ENCODE results near the gene ETV7. TPM values are rescaled to one million over a fixed set of nuclear protein-coding genes. Genes with fewer than 3 reads are reported as not detected.
"Not testable (repeated sequence)": the region's sequence is repeated elsewhere in the genome, so short reads cannot be mapped to it uniquely, and the experiment has no call there.

The ETV7 gene
- total RNA-seq, 1 donor from 2014 or later = 0.59 TPM

GRCh38 chr6:36340306-36340617, 47.2 kb downstream of the ETV7 start:
- TF ChIP-seq, protein P1, sequence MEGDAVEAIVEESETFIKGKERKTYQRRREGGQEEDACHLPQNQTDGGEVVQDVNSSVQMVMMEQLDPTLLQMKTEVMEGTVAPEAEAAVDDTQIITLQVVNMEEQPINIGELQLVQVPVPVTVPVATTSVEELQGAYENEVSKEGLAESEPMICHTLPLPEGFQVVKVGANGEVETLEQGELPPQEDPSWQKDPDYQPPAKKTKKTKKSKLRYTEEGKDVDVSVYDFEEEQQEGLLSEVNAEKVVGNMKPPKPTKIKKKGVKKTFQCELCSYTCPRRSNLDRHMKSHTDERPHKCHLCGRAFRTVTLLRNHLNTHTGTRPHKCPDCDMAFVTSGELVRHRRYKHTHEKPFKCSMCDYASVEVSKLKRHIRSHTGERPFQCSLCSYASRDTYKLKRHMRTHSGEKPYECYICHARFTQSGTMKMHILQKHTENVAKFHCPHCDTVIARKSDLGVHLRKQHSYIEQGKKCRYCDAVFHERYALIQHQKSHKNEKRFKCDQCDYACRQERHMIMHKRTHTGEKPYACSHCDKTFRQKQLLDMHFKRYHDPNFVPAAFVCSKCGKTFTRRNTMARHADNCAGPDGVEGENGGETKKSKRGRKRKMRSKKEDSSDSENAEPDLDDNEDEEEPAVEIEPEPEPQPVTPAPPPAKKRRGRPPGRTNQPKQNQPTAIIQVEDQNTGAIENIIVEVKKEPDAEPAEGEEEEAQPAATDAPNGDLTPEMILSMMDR (IDR thresholded peaks at IDR 0.05) = no peak
- no peak for DNase-seq (ENCODE audit: extremely low spot score, unreplicated experiment)
- H3K36me3 Mint-ChIP-seq (ENCODE audit: unreplicated experiment) = no peaks in the 10 kb centered on the region
- peaks cover 60% of the 10 kb centered on the region for H3K27me3 Mint-ChIP-seq (ENCODE audit: unreplicated experiment)
- H3K4me3 Mint-ChIP-seq (ENCODE audit: unreplicated experiment) = no peak overlapping the region
- no peaks in the 10 kb centered on the region for H3K9me3 Mint-ChIP-seq (ENCODE audit: unreplicated experiment)
- H3K27ac Mint-ChIP-seq (ENCODE audit: unreplicated experiment) = no peak overlapping the region
- H3K4me1 Mint-ChIP-seq (ENCODE audit: unreplicated experiment) = peaks cover 6% of the 10 kb centered on the region

GRCh38 chr6:36339146-36339545, 48.3 kb downstream of the ETV7 start:
- no peaks in the 10 kb centered on the region for H3K9me3 Mint-ChIP-seq (ENCODE audit: unreplicated experiment)
- no peak overlapping the region for H3K4me3 Mint-ChIP-seq (ENCODE audit: unreplicated experiment)
- TF ChIP-seq, protein P1 (IDR thresholded peaks at IDR 0.05) = no peak
- no peak overlapping the region for H3K27ac Mint-ChIP-seq (ENCODE audit: unreplicated experiment)
- no peaks in the 10 kb centered on the region for H3K36me3 Mint-ChIP-seq (ENCODE audit: unreplicated experiment)
- peaks cover 6% of the 10 kb centered on the region for H3K4me1 Mint-ChIP-seq (ENCODE audit: unreplicated experiment)
- H3K27me3 Mint-ChIP-seq (ENCODE audit: unreplicated experiment) = peaks cover 71% of the 10 kb centered on the region
- no peak for DNase-seq (ENCODE audit: extremely low spot score, unreplicated experiment)

DNA sequence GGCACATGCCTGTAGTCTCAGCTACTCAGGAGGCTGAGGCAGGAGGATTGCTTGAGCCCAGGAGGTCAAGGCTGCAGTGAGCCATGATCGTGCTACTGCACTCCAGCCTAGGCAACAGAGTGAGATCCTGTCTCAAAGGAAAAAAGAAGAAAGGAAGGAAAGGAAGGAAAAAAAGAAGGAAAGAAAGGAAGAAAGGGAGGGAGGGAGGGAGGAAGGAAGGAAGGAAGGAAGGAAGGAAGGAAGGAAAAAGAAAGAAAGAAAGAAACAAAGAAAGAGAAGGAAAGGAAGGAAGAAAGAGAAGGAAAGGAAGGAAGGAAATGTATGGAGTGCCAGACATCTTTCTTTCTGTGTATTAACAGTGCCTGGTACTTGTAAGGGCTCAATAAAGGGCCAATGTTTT, 49.2 kb downstream of the ETV7 start:
- H3K4me3 Mint-ChIP-seq (ENCODE audit: unreplicated experiment); H3K9me3 Mint-ChIP-seq (ENCODE audit: unreplicated experiment); H3K36me3 Mint-ChIP-seq (ENCODE audit: unreplicated experiment); H3K27ac Mint-ChIP-seq (ENCODE audit: unreplicated experiment); H3K4me1 Mint-ChIP-seq (ENCODE audit: unreplicated experiment); DNase-seq (ENCODE audit: extremely low spot score, unreplicated experiment): not testable (repeated sequence)
- H3K27me3 Mint-ChIP-seq (ENCODE audit: unreplicated experiment) = peaks cover 79% of the 10 kb centered on the region

GRCh38 chr6:36337814-36338213, 49.7 kb downstream of the ETV7 start:
- H3K36me3 Mint-ChIP-seq (ENCODE audit: unreplicated experiment) = no peaks in the 10 kb centered on the region
- peaks cover 79% of the 10 kb centered on the region for H3K27me3 Mint-ChIP-seq (ENCODE audit: unreplicated experiment)
- no peak overlapping the region for H3K27ac Mint-ChIP-seq (ENCODE audit: unreplicated experiment)
- no peak overlapping the region for H3K4me3 Mint-ChIP-seq (ENCODE audit: unreplicated experiment)
- no peak for DNase-seq (ENCODE audit: extremely low spot score, unreplicated experiment)
- peaks cover 6% of the 10 kb centered on the region for H3K4me1 Mint-ChIP-seq (ENCODE audit: unreplicated experiment)
- TF ChIP-seq, protein P1 (IDR thresholded peaks at IDR 0.05) = no peak
- no peaks in the 10 kb centered on the region for H3K9me3 Mint-ChIP-seq (ENCODE audit: unreplicated experiment)

GRCh38 chr6:36336779-36337241, 50.7 kb downstream of the ETV7 start, which contains the start of gene BNIP5:
TSS of gene BNIP5 (minus strand) at chr6:36336888. CDS start at chr6:36330690, 6,198 bp downstream.
- Mint-ChIP-seq H3K4me1 (ENCODE audit: unreplicated experiment) (peaks cover 6% of the 10 kb centered on the region), H3K9me3 (ENCODE audit: unreplicated experiment) (no peaks in the 10 kb centered on the region), H3K4me3 (ENCODE audit: unreplicated experiment) (no peak within 1 kb of the TSS), H3K36me3 (ENCODE audit: unreplicated experiment) (no peaks in the 10 kb centered on the region), H3K27me3 (ENCODE audit: unreplicated experiment) (peaks cover 81% of the 10 kb centered on the region), H3K27ac (ENCODE audit: unreplicated experiment) (no peak within 1 kb of the TSS)
- no peak for DNase-seq (ENCODE audit: extremely low spot score, unreplicated experiment)
- TF ChIP-seq, protein P1 (IDR thresholded peaks at IDR 0.05) = no peak

GRCh38 chr6:36336208-36336710, 51.2 kb downstream of the ETV7 start:
- Mint-ChIP-seq H3K4me1 (ENCODE audit: unreplicated experiment) (peaks cover 6% of the 10 kb centered on the region), H3K9me3 (ENCODE audit: unreplicated experiment) (no peaks in the 10 kb centered on the region), H3K27ac (ENCODE audit: unreplicated experiment) (no peak overlapping the region), H3K36me3 (ENCODE audit: unreplicated experiment) (no peaks in the 10 kb centered on the region), H3K27me3 (ENCODE audit: unreplicated experiment) (peaks cover 83% of the 10 kb centered on the region), H3K4me3 (ENCODE audit: unreplicated experiment) (no peak overlapping the region)
- TF ChIP-seq, protein P1 (IDR thresholded peaks at IDR 0.05) = no peak
- no peak for DNase-seq (ENCODE audit: extremely low spot score, unreplicated experiment)
